ENCODE data around the gene NFKBIZ.

GRCh38 chr3:101816215-101817149, 32.8 kb upstream of the NFKBIZ start:
- no peak for TF ChIP-seq CTCF (IDR thresholded peaks at IDR 0.05)
- no peak for TF ChIP-seq POLR2A (IDR thresholded peaks at IDR 0.05)
